Uterus (tissue), 4 donors: ENCODE data around the gene GALNT1. TPM values are rescaled to one million over a fixed set of nuclear protein-coding genes. Genes with fewer than 3 reads are reported as not detected.
A peak's percentile ranks its signal among the peaks of the same experiment; 100 is the strongest.

Experiments used
- DNase-seq, 2 donors: peaks; one replicate each; pipeline ENCODE4 v3.0.0-alpha.2; 2019 to 2020
- H3K27ac ChIP-seq, 2 donors: fragments of 200-600 bp; sonication (generic); 1 replicate in 1 of 2; 2 replicates in 1 of 2; pipeline ENCODE4 v1.5.1; 2016 to 2018
- H3K27me3 ChIP-seq, 2 donors: fragments of 200-600 bp; sonication (generic); one replicate each; pipeline ENCODE4 v1.5.1; 2018 to 2019; ENCODE audit warnings: control low read depth in 1 of 2
- H3K36me3 ChIP-seq, 2 donors: fragments of 200-600 bp; sonication (generic); one replicate each; pipeline ENCODE4 v1.5.1; 2019; ENCODE audit warnings: control low read depth in 1 of 2
- H3K4me1 ChIP-seq, 2 donors: fragments of 200-600 bp; sonication (generic); one replicate each; pipeline ENCODE4 v1.5.1; 2018 to 2019; ENCODE audit warnings: control low read depth in 1 of 2
- H3K4me3 ChIP-seq, 2 donors: fragments of 200-600 bp; sonication (generic); 1 replicate in 1 of 2; 2 replicates in 1 of 2; pipeline ENCODE4 v1.5.1; 2018 to 2019; ENCODE audit warnings: mild to moderate bottlenecking in 1 of 2
- H3K9me3 ChIP-seq, 2 donors: fragments of 200-600 bp; sonication (generic); one replicate each; pipeline ENCODE4 v1.5.1; 2019; ENCODE audit warnings: control low read depth in 1 of 2
- POLR2A ChIP-seq, 2 donors: fragments of 450-650 bp; IDR thresholded peaks; one replicate each; pipeline ENCODE4 v1.6.1; 2016; ENCODE audit warnings: antibody characterized with exemption in 2 of 2, mild to moderate bottlenecking in 1 of 2, moderate library complexity in 1 of 2
- intact Hi-C: fragments of 100-400 bp; cut with DNase I; formaldehyde crosslinking; loops from one replicate; pipeline ENCODE4 v1.15.1; 2023; ENCODE audit warnings: low total_unique reads
- total RNA-seq, 4 donors: library from RNA; depleted of rRNA in 3 of 4; stranded (reverse); fragments of >200 nt in 3 of 4; gene quantifications; one replicate each; pipeline versions ENCODE4 v1.1.0 to v1.2.4, GENCODE V29; 2014 to 2023
- TF ChIP-seq, protein P1 (sequence below), 4 experiments: fragments of 200-600 bp in 2 of 4; fragments of 450-650 bp in 2 of 4; sonication (generic) in 2 of 4; IDR thresholded peaks; one replicate each; pipeline ENCODE4 v1.5.1; 2016 to 2019; ENCODE audit warnings: antibody characterized with exemption in 4 of 4, mild to moderate bottlenecking in 2 of 4, moderate library complexity in 1 of 4
- donor health status: DM: yes; HTN: yes; CAD: no.

GALNT1 gene
- total RNA-seq, 4 donors from 2014 or later = 13.6 to 98.2 (median 33.3) TPM

DNA sequence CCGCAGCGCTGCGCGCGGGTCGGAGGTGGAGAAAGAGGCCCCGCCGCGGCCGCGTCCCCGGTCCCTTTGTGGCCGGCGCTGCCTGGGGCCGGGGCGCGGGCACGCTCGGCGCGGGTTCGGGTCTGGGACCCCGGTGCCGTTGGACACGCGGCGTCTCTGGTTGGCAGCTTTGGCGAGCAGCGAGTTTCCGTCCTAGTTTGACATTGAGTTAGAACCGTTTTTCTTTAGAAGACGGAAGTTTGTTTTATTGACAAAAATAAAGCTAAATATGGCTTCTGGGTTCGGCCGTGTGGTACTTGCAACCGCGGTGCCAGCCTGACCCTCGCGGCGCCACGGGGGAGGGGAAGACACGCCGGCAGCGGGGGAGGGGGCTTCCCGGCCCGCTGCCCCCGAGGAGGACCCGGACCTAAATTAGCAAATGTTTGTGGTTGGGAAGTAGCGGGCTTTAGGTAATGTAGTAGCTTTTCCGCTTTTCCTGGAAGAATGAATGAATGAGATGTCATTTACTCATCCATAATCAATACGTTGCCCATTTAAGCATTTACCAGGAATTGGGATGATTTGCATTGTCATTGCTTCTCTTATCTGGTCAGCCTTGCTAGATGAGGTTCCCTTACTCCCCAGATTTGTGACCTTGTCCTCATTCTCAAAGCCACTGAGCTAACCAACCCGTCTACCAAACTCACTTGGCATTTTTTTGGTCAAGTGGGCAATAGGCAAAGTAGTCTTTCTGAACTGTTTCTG lies 530 bp downstream of the GALNT1 start:
- H3K27ac ChIP-seq = peak overlapping the region; percentile 65 to 80
- H3K4me3 ChIP-seq = peak overlapping the region; percentile 70 to 81
- no peak for TF ChIP-seq POLR2A (IDR thresholded peaks at IDR 0.05)
- TF ChIP-seq, protein P1, sequence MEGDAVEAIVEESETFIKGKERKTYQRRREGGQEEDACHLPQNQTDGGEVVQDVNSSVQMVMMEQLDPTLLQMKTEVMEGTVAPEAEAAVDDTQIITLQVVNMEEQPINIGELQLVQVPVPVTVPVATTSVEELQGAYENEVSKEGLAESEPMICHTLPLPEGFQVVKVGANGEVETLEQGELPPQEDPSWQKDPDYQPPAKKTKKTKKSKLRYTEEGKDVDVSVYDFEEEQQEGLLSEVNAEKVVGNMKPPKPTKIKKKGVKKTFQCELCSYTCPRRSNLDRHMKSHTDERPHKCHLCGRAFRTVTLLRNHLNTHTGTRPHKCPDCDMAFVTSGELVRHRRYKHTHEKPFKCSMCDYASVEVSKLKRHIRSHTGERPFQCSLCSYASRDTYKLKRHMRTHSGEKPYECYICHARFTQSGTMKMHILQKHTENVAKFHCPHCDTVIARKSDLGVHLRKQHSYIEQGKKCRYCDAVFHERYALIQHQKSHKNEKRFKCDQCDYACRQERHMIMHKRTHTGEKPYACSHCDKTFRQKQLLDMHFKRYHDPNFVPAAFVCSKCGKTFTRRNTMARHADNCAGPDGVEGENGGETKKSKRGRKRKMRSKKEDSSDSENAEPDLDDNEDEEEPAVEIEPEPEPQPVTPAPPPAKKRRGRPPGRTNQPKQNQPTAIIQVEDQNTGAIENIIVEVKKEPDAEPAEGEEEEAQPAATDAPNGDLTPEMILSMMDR (IDR thresholded peaks at IDR 0.05) = no peak
- no peaks in the 10 kb centered on the region for H3K36me3 ChIP-seq
- peak; percentile 18 for DNase-seq
- intact Hi-C loops = no loop called here
- H3K9me3 ChIP-seq = no peaks in the 10 kb centered on the region
- H3K4me1 ChIP-seq = no peaks in the 10 kb centered on the region
- H3K27me3 ChIP-seq = no peaks in the 10 kb centered on the region

DNA sequence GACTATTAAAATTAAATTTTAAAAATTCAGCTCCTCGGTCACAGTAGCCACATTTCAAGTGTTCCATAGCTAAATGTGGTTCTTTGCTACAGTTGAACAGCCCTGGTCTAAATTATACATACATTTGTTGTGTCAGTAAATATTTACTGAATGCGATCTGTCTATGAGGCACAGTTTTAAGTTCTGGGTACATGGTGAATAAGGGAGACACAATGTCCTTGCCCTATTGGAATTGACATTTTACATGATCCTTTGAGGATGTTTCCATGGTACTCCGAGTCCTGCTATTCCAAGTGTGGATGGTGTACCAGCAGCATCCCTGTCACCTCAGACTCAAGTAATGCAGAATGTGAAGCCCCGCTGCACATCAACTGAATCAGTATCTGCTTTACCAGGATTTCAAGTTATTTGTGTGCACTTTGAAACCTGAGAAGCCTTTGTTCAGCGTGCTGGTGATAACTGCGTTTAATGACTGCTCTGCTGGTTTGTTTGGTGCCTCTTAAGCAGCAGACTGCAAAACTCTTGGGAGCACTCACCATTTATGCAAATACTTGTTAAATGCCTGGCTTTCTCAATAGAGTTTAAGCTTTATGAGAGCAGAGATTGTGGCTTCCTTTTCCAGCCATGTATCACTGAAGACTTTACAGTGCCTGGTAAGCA lies 1.5 kb downstream of the GALNT1 start:
- H3K36me3 ChIP-seq = no peaks in the 10 kb centered on the region
- H3K27ac ChIP-seq = no peak overlapping the region
- intact Hi-C loops = no loop called here
- H3K4me3 ChIP-seq = no peak overlapping the region
- H3K27me3 ChIP-seq = no peaks in the 10 kb centered on the region
- no peaks in the 10 kb centered on the region for H3K9me3 ChIP-seq
- no peaks in the 10 kb centered on the region for H3K4me1 ChIP-seq
- no peak for TF ChIP-seq POLR2A (IDR thresholded peaks at IDR 0.05)
- TF ChIP-seq, protein P1 (IDR thresholded peaks at IDR 0.05) = no peak
- DNase-seq = no peak

DNA sequence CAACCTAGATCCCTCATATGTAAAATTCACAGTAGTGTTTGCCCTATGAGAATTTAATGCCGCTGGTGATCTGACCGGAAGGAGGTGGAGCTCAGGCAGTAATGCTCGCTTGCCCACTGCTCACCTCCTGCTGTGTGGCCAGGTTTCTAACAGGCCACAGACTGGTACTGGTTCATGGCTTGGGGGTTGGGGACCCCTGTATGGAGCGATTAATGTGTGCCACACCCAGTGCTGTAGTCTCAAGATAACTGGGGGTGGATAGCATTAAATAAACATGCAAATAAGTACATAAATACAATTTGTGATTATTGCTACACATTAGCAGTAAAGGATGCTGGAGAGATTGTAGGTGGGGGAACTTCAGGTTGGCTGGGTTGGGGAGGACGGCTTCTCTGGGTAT lies 3.2 kb downstream of the GALNT1 start:
- Histone ChIP-seq H3K4me3 (no peak overlapping the region), H3K27me3 (no peaks in the 10 kb centered on the region), H3K4me1 (no peaks in the 10 kb centered on the region), H3K36me3 (no peaks in the 10 kb centered on the region), H3K27ac (no peak overlapping the region), H3K9me3 (no peaks in the 10 kb centered on the region)
- TF ChIP-seq, protein P1 (IDR thresholded peaks at IDR 0.05) = no peak
- no peak for TF ChIP-seq POLR2A (IDR thresholded peaks at IDR 0.05)
- intact Hi-C loops = no loop called here
- DNase-seq = no peak

DNA sequence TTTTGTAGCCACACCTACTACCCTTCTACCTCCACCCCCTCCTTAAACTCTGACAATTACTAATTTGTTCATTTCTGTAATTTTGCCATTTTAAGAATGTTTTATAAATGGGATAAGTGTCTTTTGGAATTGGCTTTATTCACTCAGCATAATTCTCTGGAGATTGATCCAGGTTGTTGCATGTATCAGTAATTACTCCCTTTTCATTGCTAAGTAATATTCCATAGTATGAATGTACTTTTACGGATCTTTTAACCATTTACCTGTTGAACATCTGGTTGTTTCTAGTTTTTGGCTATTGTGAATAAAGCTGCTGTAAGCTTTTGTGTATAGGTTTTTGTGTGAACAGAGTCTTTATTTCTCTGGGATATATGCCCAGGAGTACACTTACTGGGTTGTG lies 4.1 kb downstream of the GALNT1 start:
- H3K27me3 ChIP-seq = no peaks in the 10 kb centered on the region
- H3K4me1 ChIP-seq = no peaks in the 10 kb centered on the region
- no peak for TF ChIP-seq POLR2A (IDR thresholded peaks at IDR 0.05)
- TF ChIP-seq, protein P1 (IDR thresholded peaks at IDR 0.05) = no peak
- DNase-seq = no peak
- intact Hi-C loops = no loop called here
- H3K27ac ChIP-seq = no peak overlapping the region
- H3K9me3 ChIP-seq = no peaks in the 10 kb centered on the region
- H3K36me3 ChIP-seq = no peaks in the 10 kb centered on the region
- no peak overlapping the region for H3K4me3 ChIP-seq

DNA sequence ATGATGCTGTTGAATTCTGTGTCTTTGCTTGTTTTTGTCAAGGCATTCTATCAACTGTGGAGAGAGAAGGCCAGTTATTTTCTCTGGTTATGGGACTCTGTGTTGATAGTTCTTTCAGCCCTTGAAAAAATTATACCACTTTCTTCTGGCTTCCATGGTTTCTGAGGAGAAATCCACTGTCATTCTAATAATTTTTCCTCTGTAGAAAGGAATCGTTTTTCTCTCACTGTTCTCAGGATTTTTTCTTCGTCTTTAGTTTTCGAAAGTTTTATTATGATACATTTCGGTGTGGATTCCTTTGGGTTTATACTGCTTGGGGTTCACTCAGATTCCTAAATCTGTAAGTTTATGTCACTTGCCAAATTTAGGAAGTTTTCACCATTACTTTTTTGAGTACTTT lies 6.6 kb downstream of the GALNT1 start:
- no peak for TF ChIP-seq POLR2A (IDR thresholded peaks at IDR 0.05)
- TF ChIP-seq, protein P1 (IDR thresholded peaks at IDR 0.05) = no peak
- H3K4me3 ChIP-seq = no peak overlapping the region
- no peaks in the 10 kb centered on the region for H3K36me3 ChIP-seq
- no peak overlapping the region for H3K27ac ChIP-seq
- no peak for DNase-seq
- no peaks in the 10 kb centered on the region for H3K27me3 ChIP-seq
- H3K4me1 ChIP-seq = no peaks in the 10 kb centered on the region
- H3K9me3 ChIP-seq = no peaks in the 10 kb centered on the region
- intact Hi-C loops = no loop called here
